NCI-H128 (cell line): Measurements from ENCODE around the gene CCL20.
"Not testable (repeated sequence)": the region's sequence is repeated elsewhere in the genome, so short reads cannot be mapped to it uniquely, and the experiment has no call there.

ENCODE experiments used
- DNase-seq: peaks from one replicate; lab custom pipeline; 2025; ENCODE audit not compliant: unreplicated experiment; lab: John Stamatoyannopoulos, UW

CCL20 gene

DNA sequence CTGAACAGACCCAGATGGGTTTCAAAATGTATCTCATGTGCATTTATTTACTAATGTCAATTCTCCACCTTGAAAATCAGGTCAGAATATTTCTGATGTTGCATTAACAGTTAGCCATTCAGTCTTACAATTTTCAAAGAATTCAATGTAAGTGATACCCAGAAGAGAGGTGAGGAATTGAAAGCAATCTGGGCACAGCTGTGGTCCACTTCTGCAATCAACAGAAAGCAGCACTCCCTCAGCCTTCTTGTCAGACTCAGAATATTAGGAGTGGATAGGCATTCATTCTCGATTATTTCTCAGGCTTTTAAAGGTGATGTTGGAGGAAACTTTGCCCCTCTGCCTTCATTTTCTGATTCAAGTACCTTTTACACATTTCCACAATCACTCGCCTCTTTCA, 15.7 kb downstream of the CCL20 start:
- DNase-seq = no peak

- no peak for DNase-seq
Observed at GRCh38 chr2:227834423-227834822, 20.8 kb downstream of the CCL20 start.

GRCh38 chr2:227834916-227835650, 21.4 kb downstream of the CCL20 start:
- DNase-seq = no peak

GRCh38 chr2:227839339-227840129, 25.9 kb downstream of the CCL20 start:
- DNase-seq = not testable (repeated sequence)

- DNase-seq = no peak
Observed at GRCh38 chr2:227846831-227847230, 33.2 kb downstream of the CCL20 start.

- no peak for DNase-seq
Observed at GRCh38 chr2:227848146-227848545, 34.5 kb downstream of the CCL20 start.

DNA sequence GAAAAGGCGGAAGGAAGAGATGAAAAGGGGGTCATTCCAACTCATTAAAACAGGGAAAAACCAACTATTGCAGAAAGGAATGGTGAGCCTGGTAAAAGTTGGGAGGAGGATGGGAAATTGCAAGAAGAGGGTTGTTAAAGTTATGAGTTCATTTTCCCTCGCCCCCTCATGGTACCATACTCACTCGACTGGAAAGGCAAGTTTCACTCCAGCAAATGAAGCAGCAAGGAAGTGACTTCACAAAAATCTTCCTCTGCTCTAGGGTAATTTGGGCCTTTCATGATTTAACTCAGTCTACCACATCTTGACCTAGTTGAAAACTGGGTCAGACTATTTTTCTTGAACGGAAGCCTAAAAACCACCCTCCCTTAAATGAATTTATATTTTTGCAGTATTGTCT, 34.9 kb downstream of the CCL20 start:
- no peak for DNase-seq

- no peak for DNase-seq
Observed at GRCh38 chr2:227849906-227850305, 36.3 kb downstream of the CCL20 start.

DNA sequence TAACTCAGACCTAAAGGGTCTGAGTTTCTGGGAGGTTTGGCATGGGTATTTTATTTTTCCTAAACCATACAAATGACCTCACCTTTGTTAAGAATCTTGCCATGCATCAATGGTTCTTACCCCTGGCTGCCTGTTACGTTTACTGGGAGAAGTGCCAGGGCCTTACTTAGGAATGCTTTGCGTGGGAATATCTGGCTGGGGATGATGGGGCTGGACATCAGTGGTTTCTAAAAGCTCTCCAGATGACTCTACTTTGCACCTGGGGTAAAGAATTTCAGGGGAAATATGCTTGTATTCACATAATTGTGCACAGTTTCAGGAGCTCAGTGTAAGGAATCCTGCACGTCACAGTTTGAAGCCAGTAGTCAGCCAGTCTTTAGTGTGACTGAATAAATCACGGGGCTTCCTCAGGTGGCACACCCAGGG, 39.6 kb downstream of the CCL20 start:
- no peak for DNase-seq

DNA sequence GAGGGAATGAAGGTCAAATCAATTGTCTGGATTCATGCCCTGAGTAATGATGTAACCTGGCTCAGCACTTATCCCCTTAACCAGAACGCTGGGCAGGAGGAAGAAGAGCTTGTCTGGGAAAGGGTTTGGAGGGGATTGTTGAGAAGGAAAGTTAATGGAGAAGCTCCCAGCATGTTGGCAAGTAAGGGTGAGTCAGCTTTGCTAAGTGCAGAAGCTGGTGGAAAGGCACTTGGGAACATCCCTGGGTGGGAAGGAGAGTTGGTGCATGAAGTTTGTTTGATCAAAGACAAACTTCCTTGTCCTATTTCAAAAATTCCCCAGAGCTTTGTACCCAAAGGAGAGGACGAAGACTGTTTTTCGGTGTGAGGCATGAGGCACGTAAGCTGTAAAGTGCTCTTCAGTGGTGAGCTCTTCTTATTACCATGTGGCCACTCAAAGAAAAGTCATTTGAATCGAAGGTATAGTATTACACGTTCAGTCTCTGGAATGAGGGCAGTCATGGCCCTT, 40.2 kb downstream of the CCL20 start:
- no peak for DNase-seq

DNA sequence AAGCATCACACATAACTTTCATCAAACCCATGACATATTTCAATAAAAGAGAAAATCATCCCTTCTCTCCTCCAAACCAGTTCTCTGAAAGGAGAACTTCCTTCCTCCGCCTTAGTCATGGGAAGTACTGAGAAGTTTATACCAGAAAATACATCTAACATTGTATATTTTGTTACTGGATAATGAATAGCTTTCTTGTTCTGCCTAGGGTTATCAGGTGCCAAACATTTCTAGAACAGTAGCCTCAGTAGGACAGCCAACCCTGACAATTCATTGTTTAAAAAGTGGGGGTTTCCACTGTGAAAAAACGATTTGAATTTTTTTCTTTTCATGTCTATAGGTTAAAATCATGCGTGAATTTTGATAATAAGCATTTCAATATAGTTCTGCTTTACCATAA, 41.8 kb downstream of the CCL20 start:
- no peak for DNase-seq

DNA sequence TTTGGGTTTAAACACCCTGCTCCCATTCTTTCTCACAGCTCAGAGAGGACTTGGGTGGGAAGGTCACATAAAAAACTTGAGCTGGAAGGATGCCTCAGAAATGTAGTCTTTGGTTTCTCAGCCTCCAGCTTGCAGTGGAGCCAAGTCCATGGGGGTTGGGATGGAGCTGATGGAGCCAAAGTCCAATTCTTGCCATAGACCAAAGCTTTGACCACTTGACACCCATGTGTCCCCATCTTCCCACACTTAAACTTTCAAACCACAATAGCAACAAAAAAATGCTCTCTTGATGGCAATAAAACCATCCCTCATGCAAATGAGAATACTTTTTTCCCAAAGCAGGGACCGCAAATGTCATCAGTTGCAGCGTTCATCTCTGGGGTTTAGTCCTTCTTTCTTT, 43.1 kb downstream of the CCL20 start:
- DNase-seq = no peak

- no peak for DNase-seq
Observed at GRCh38 chr2:227860221-227860641, 46.6 kb downstream of the CCL20 start.

- no peak for DNase-seq
Observed at GRCh38 chr2:227861011-227861410, 47.4 kb downstream of the CCL20 start.

DNA sequence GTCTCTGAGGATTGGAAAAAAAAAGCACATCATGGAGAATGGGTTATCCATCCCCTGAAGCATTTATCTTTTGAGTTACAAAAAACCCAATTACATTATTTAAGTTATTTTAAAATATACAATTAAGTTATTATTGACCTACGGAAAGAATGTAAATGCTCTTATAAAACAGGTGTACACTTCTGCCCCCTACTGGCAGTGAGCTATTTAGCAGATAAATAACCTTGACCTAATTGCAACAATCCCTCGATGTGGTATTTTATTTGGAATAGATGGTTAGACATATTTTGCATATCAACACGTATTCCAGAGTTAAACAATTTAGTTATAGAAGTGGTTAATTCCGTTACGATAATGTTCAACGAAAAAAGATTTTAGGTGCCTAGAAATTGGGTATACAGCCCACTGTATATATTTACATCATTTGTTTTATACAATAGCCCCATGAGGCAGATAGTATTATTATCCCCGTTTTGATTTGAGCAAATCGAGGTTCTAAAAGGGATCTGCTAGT, 48.6 kb downstream of the CCL20 start:
- no peak for DNase-seq

DNA sequence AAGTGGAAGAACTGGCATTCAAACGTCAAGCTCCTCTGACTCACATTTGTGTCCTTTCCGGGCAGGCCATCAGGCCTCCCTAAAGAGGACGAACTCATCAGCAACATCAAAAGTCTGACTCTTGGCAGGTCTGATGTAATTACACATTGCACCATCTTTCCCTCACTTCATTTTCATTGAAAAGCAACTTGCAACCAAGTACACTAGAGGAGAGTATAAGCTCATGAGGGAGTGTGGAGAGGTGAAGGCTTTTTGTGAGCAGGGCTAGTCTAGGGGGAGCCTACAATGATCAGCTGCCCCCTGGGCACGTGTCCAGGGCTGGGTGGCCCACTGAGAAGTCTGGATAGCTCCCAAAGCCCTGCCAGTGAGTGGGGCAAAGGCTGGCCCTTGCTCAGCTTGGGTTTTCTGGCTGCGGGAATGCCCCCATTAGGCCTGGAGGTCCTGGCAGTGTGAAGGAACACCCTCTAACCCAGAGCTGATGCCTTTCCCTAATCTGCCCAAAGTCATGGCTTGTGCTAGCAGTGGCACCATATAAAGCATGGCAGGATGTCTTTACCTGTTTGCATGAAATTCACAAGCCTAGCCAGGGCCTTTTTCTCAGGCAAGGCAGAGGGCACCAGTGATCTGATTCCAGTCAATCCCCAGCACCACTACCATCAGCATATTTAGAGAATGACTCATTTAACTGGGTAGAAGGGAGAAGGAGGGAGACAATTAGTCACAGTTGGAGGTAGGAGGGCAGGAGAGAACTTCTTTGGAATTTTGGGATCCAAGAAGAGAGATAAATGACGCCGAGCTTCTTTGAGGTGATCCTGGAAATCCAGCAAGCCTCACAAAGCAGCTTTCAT, 49.3 kb downstream of the CCL20 start:
- no peak for DNase-seq

DNA sequence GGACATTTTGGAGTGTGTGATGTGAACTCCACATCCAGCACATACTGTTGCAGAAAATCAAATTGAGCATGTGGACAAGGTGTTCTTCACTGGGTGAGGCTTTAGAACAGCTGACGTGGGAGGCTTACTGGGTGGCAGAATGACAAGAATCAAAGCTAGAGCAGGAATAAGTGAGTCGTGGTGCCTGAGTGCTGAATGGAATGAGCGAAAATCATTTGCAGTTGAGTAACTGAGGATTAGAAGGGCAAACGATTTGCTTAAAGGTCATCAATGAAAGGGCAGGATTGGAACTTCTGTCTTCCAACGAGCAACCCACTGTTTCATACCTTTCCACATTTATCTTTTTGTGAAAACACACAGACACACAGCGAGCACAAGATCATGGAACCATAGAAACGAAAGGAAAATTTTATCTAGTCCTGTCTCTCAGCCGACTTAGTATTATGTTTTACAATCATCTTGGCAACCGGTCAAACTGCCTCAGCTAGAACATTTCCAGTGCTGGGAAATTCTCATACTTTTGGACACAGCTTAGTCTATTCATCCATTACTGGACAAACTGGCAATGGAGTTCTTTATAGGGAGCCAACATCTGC, 50.6 kb downstream of the CCL20 start:
- no peak for DNase-seq

DNA sequence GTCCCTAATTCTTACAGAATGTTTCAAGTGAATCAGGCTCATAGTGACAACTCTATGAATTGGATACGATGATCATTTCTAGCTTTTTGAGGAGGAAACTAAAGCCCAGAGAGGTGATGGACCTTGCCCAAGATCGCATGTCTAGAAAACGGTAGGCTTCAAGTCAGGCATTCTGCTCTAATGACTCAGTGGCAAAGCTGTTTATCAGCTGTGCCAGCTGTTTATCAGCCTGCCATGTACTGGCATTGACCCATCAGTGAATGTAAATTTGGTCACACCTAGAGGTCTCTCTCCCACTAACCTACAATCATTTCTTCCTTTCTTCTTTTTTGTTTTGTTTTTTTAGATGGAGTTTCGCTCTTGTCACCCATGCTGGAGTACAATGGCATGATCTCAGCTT, 51.6 kb downstream of the CCL20 start:
- no peak for DNase-seq
